AG10803 (cell line): ENCODE data around the gene PLEKHH1.
A peak's percentile ranks its signal among the peaks of the same experiment; 100 is the strongest.

Source experiments
- DNase-seq: peaks from one replicate; pipeline ENCODE4 v3.0.0; 2010; ENCODE audit warnings: low read depth
- H3K4me3 ChIP-seq: 2 replicates; pipeline ENCODE4 v1.5.1; 2011; ENCODE audit warnings: mild to moderate bottlenecking, low read length, control low read depth
- CTCF ChIP-seq: conservative IDR thresholded peaks from 2 replicates; pipeline ENCODE4 v1.5.1; 2011; ENCODE audit warnings: mild to moderate bottlenecking, low read length, control low read depth, inconsistent platforms

PLEKHH1 gene

GRCh38 chr14:67562025-67562775 lies 29.1 kb downstream of the PLEKHH1 start:
- no peak overlapping the region for H3K4me3 ChIP-seq
- no peak for TF ChIP-seq CTCF
- DNase-seq = no peak

GRCh38 chr14:67562776-67563150 lies 29.7 kb downstream of the PLEKHH1 start:
- no peak for TF ChIP-seq CTCF
- no peak overlapping the region for H3K4me3 ChIP-seq
- DNase-seq = no peak

GRCh38 chr14:67564236-67564635 lies 31.1 kb downstream of the PLEKHH1 start:
- TF ChIP-seq CTCF = no peak
- no peak for DNase-seq
- no peak overlapping the region for H3K4me3 ChIP-seq

GRCh38 chr14:67566908-67567307 lies 33.8 kb downstream of the PLEKHH1 start:
- H3K4me3 ChIP-seq = no peak overlapping the region

GRCh38 chr14:67567654-67568053 lies 34.6 kb downstream of the PLEKHH1 start:
- TF ChIP-seq CTCF = no peak
- no peak overlapping the region for H3K4me3 ChIP-seq
- DNase-seq = no peak

More at GRCh38 chr14:67566908-67567307, 33.8 kb downstream of the PLEKHH1 start:
- peak; percentile 29 for DNase-seq
- TF ChIP-seq CTCF = no peak

- no peak for DNase-seq
- TF ChIP-seq CTCF = no peak
These were observed 36.0 kb downstream of the PLEKHH1 start for GRCh38 chr14:67569011-67569650.

More at GRCh38 chr14:67569011-67569650, 36.0 kb downstream of the PLEKHH1 start:
- H3K4me3 ChIP-seq = no peak overlapping the region
